GM19043 (cell line): ENCODE measurements around the gene PRPH2.
"Not testable (repeated sequence)": the region's sequence is repeated elsewhere in the genome, so short reads cannot be mapped to it uniquely, and the experiment has no call there.

ENCODE experiments used
- ATAC-seq: cut with Tn5 transposase; IDR thresholded peaks from one replicate; pipeline ENCODE4 v1.9.1; 2021; ENCODE audit warnings: low read depth; ENCODE audit not compliant: unreplicated experiment

Gene PRPH2

DNA sequence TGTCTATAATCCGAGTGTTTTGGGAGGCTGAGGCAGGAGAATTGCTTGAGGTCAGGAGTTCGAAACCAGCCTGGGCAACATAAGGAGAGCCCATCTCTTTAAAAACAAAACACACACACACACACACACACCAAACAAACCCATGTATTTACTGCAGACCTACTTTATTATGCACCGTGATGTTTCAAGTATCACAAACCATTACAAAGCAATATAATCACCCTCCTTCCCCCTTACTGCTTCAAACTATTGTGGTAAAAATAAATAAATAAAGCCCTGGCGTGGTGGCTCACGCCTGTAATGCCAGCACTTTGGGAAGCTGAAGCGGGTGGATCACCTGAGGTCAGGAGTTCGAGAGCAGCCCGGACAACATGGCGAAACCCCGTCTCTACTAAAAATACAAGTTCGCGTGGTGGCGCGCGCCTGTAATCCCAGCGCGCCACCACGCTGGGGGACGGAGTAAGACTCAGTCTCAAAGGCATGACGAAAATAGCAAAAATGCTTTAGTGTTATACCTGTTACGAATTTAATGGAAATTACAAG is 22.0 kb upstream of the PRPH2 start:
- no peak for ATAC-seq

DNA sequence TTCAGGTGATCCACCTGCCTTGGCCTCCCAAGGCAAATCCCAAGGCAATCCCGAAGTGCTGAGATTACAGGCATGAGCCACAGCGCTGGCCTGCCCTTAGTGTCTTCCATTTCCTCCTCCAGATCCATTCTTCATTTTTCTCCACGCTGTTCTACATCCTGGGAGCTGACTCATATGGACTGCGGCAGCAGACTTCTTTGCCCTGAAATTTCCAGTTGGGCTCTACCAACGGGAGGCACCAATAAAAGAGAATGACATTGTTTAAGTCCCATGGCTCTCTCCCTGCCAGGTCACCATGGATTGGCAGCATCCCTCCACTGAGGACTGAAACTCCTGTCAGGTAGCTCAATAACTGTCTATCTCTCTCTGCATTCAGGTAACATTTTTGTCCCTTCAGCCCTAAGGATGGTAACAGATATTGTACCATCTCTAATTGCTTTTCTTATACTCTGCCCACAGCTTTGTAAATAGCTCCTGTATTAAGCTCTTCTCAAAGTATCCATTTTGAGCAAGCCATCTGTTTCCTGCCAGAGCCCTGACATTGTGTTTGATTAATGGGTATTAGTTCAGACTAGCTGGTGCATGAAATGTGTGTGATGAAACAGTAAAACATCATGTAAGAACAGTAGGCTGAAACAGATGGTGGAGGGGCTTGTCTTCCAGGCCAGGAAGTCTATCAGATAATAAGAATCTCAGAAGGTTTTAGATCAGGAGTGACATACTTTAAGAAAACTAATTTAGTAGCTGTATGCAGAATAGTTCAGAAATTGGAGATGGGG is 19.9 kb upstream of the PRPH2 start:
- no peak for ATAC-seq

DNA sequence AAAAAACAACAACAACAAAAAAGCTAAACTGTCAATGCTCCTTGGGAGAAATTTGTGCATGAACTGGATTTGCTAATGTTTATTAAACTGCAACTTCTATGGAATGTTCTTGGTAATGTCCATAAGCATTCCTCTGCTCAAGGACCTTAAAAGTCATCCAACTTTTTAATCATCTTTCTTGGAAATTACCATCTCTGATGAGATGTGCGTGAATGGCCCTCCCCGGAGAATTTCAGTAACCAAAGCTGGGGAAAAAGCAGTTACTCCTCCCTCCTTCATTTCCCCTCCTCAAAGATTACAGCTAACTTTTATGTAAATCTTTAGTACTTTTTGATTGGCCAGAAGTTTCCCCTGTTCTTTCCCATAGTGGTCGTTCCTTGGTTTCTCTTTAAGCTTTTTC is 18.3 kb upstream of the PRPH2 start:
- no peak for ATAC-seq

- ATAC-seq, result no peak
These were observed 13.6 kb upstream of the PRPH2 start for GRCh38 chr6:42735976-42736375.

GRCh38 chr6:42733867-42734481 is 11.6 kb upstream of the PRPH2 start:
- not testable (repeated sequence) for ATAC-seq

GRCh38 chr6:42729731-42730130 is 7.3 kb upstream of the PRPH2 start:
- ATAC-seq, result no peak

DNA sequence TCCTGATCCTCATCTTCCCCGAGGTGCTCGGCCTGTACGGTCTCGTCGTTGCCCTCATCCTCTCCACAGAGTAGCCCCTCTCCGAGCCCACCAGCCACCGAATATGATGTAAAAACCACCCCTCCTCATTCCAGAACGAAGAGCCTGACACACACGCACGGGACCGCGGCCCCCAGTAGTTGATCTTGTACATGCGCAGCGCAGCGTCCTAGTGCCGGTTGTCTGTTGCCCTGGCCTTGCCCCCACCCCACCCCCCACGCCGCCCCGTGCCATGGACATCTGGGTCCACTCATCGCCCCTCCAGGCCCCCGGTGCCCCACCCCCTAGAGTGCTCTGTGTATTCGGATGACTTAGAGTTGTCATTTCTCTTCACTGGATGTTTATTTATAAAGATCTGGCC is 5.2 kb upstream of the PRPH2 start:
- no peak for ATAC-seq

GRCh38 chr6:42727087-42727611 is 4.8 kb upstream of the PRPH2 start:
- no peak for ATAC-seq

DNA sequence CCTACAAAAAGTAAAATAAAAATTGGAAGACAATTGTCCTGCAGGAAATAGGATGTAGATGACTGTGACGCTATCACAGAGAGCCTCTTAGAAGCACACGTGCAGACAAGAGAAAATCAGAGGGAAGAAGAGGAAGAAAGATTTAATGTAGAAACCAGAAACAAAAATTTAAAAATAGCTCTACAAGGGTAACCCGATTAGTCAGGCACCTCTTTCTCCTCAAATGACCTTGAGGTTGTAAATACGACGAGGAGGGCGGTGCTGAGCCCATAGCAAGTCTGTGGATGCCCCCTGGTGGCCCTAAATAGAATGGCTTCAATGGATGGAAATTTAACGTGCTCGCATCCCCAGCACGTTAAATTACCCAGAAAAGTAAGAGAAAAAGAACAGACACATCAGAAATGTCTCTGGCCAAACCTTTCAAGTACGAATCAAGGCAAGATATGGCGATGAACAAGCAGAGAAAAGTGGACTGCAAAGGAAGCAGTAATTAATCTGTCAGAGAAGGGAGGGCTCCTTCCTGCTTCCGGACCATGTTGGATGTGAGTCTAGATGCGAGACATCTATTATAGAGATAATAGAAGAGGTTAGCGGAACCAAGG is 4.2 kb upstream of the PRPH2 start:
- ATAC-seq, result peak; percentile 89

- ATAC-seq, result no peak
These were observed 3.6 kb upstream of the PRPH2 start for GRCh38 chr6:42726026-42726425.

DNA sequence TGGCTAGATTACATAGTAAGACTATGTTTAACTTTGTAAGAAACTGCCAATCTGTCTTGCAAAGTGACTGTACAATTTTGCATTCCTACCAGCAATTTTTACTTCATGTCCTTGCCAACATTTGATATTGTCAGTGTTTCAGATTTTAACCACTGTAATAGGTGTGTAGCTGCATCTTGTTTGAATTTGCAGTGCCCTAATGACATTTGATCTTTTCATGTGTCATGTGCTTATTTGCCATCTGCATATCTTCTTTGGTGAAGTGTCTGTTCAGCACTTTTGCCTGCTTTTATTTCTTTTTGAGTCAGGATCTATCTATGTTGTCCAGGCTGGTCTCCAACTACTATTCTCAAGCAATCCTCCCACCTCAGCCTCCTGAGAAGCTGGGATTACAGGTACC is 2.4 kb upstream of the PRPH2 start:
- no peak for ATAC-seq

- ATAC-seq, result no peak
These were observed 1.7 kb downstream of the PRPH2 start for GRCh38 chr6:42720739-42721138.

DNA sequence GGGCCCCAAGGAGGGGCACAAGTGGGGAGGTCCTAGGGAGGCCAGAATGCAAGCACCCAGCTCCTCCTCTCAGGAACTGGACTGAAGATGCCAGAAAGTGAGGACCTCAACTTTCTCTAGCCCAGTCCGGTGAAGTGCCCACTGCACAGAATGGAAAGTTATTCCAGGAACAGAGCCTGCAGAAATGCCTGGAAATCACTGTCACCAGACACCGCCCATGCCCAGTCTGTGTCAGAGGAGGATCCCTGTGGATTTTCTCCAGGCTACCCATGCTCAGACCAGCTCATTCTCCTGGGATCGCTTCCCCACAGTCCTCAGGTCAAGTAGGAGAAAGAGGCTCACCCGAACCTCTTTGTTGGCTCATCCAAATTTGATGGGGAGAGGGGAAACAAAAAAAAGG is 6.5 kb downstream of the PRPH2 start:
- no peak for ATAC-seq

DNA sequence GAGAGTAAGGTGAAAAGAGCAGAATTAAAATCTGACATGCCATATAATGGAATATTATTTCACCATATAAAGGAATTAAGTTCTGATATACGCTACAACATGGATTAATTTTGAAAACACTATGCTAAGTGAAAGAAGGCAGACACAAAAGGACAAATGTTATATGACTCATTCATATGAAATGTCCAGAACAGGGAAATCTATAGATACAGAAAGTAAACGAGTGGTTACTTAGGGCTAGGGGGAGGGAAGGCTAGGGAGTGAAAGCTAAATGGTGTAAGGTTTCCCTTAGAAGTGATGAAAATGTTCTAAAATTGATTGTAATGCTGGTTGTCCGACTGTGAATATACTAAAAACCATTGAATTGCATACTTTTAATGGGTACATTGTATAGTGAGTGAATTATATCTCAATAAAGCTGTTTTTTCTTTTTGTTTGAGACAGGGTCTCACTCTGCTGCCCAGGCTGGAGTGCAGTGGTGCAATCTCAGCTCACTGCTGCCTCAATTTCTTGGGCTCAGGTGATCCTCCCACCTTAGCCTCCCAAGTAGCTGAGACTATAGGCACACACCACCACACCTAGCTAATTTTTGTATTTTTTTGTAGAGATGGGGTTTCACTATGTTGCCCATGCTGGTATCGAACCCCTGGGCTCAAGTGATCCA is 8.2 kb downstream of the PRPH2 start:
- no peak for ATAC-seq

DNA sequence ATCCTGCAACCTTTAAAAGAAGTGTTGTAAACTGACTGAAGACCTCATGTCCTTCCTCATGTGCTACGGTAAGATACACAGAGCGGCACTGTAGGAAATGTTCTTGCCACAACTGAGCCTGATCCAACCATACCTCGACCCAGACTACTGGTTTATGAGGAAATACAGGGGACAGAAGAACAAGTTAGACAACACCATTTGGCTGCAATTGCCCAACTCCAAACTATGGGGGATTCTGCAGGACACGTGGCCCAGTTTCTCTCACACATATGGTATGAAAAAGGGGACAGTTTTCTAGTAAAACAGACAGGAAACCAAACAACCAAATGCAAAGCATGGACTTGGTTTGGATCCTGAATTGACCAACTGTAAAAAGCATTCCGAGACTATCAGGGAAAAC is 10.5 kb downstream of the PRPH2 start:
- ATAC-seq, result no peak

DNA sequence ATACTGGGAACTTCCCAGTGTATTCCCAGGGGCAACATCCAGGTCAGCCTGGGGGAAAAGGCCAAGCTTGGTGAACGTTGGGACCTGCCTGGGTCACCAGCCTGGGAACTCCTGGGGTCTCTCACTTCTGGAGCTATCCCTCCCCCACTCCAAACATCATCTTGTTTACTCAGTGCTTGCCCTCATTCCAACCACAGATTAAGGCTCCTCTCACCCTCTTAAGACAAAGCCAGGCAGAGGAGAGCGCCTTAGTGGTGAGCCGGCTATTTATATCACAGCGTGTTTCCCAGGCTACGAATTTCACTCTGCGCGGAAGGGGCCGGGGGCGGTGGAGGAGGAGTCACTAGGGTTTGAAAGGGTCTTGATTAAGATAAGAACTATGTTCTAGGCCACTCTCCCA is 12.1 kb downstream of the PRPH2 start:
- no peak for ATAC-seq

DNA sequence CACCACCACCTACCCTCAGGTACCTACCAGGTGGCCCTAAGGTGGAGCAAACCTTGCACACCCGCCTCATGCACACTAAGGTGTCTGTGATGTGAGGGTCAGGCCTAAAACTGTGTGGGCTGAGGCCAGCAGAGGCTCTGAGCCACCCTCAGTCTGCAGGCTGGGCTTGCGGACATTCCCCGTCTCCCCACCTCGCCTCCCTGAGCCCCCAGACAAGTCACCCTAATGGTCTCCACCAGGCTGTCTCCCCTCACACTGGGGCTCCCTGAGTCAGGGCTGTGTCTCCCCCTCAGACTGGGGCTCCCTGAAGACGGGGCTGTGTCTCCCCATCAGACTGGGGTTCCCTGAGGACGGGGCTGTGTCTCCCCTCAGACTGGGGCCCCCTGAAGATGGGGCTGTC is 12.5 kb downstream of the PRPH2 start:
- ATAC-seq, result no peak

GRCh38 chr6:42708096-42708495 is 14.3 kb downstream of the PRPH2 start:
- ATAC-seq, result no peak

DNA sequence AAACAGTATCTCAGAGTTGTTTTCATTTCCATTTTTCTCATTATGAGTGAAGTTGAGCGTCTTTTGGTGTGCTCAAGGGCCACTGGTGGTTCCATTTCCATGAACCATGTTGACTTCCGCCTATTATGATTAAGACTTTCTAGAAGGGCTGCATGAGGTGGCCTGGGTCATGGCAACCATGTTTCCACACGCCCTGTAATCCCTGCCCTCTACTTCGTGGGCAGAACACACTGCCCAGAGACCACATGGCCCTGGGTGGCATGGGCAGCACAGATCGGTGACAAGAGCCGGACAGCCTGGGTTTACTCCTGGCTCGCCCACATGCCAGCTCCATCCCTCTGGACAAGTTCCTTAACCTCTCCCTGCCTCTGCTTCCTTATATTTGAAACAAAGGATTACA is 14.8 kb downstream of the PRPH2 start:
- no peak for ATAC-seq

DNA sequence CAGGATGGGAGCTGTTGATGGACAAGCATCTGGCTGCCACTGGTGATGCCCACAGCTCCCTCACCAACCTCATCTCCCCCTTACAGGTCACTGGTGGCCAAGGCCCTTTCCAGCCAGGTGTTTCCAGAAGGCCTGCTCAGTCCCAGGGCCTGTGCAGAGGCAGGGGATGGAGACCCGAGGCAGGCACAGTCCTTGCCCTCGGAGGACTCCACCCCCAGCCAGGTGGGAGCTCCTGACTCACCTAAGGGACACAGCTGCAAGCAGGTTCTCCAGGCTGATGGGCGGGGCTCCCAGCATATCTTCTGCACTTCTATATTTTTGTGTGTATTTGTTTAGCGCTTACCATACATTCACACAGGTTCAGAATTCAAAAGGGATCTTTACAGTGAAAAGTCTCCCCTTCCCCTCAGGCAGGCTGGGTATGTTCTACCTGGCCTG is 17.4 kb downstream of the PRPH2 start:
- ATAC-seq, result no peak
